H9 (cell line): Measurements from ENCODE around the gene TEAD1. TPM values are rescaled to one million over a fixed set of nuclear protein-coding genes. Genes with fewer than 3 reads are reported as not detected.
A peak's percentile ranks its signal among the peaks of the same experiment; 100 is the strongest.

ENCODE experiments used
- DNase-seq: peaks from one replicate; pipeline ENCODE4 v3.0.0-alpha.2; 2017
- H2AFZ ChIP-seq: one replicate; pipeline ENCODE4 v1.6.1; 2013; ENCODE audit warnings: mild to moderate bottlenecking, low read length, control low read depth, moderate library complexity
- H2AK5ac ChIP-seq: 2 replicates; pipeline ENCODE4 v1.6.1; 2013; ENCODE audit warnings: low read length, control low read depth, mixed read lengths; ENCODE audit not compliant: insufficient read length
- H2BK120ac ChIP-seq: one replicate; pipeline ENCODE4 v1.6.1; 2013; ENCODE audit warnings: low read depth, mild to moderate bottlenecking, low read length, control low read depth, inconsistent platforms; ENCODE audit not compliant: poor library complexity, severe bottlenecking
- H2BK12ac ChIP-seq: 2 replicates; pipeline ENCODE4 v1.6.1; 2013; ENCODE audit warnings: low read length, control low read depth, mixed read lengths, low read depth; ENCODE audit not compliant: insufficient read length
- H2BK15ac ChIP-seq: 2 replicates; pipeline ENCODE4 v1.6.1; 2013; ENCODE audit warnings: low read depth, low read length, control low read depth
- H2BK20ac ChIP-seq: one replicate; pipeline ENCODE4 v1.6.1; 2013; ENCODE audit warnings: low read depth, mild to moderate bottlenecking, low read length, control low read depth, inconsistent platforms; ENCODE audit not compliant: poor library complexity, severe bottlenecking
- H2BK5ac ChIP-seq: 2 replicates; pipeline ENCODE4 v1.6.1; 2013; ENCODE audit warnings: low read length, control low read depth, mixed read lengths; ENCODE audit not compliant: insufficient read length
- H3K14ac ChIP-seq: 2 replicates; pipeline ENCODE4 v1.6.1; 2013; ENCODE audit warnings: low read length, control low read depth; ENCODE audit not compliant: insufficient read depth
- H3K18ac ChIP-seq: 2 replicates; pipeline ENCODE4 v1.6.1; 2013; ENCODE audit warnings: low read depth, mild to moderate bottlenecking, mixed read lengths, low read length, control low read depth; ENCODE audit not compliant: insufficient read length
- H3K23ac ChIP-seq: 2 replicates; pipeline ENCODE4 v1.6.1; 2013; ENCODE audit warnings: low read length, control low read depth, mixed read lengths, low read depth; ENCODE audit not compliant: insufficient read length
- H3K23me2 ChIP-seq: 2 replicates; pipeline ENCODE4 v1.6.1; 2013; ENCODE audit warnings: low read depth, mild to moderate bottlenecking, mixed read lengths, low read length, control low read depth; ENCODE audit not compliant: insufficient read length, poor library complexity, severe bottlenecking
- H3K27ac ChIP-seq: 2 replicates; pipeline ENCODE4 v1.5.1; 2013; ENCODE audit warnings: low read length, control low read depth, mixed read lengths, low read depth; ENCODE audit not compliant: insufficient read length
- H3K27me3 ChIP-seq: 2 replicates; pipeline ENCODE4 v1.6.1; 2013; ENCODE audit warnings: low read length, control low read depth, inconsistent platforms; ENCODE audit not compliant: insufficient read depth
- H3K4ac ChIP-seq: 2 replicates; pipeline ENCODE4 v1.6.1; 2013; ENCODE audit warnings: low read depth, mild to moderate bottlenecking, control low read depth, inconsistent platforms, low read length, moderate library complexity
- H3K4me1 ChIP-seq: 2 replicates; pipeline ENCODE4 v1.6.1; 2013; ENCODE audit warnings: low read length, control low read depth, inconsistent platforms; ENCODE audit not compliant: insufficient read depth
- H3K4me2 ChIP-seq: 2 replicates; pipeline ENCODE4 v1.6.1; 2013; ENCODE audit warnings: low read length, control low read depth, mixed read lengths; ENCODE audit not compliant: insufficient read length, insufficient read depth
- H3K56ac ChIP-seq: 2 replicates; pipeline ENCODE4 v1.6.1; 2013; ENCODE audit warnings: low read depth, mild to moderate bottlenecking, mixed read lengths, low read length, control low read depth; ENCODE audit not compliant: insufficient read length
- H3K79me1 ChIP-seq: 2 replicates; pipeline ENCODE4 v1.6.1; 2013; ENCODE audit warnings: low read depth, mild to moderate bottlenecking, moderate library complexity, low read length, control low read depth, inconsistent platforms; ENCODE audit not compliant: insufficient read depth, poor library complexity, severe bottlenecking
- H3K79me2 ChIP-seq: 2 replicates; pipeline ENCODE4 v1.6.1; 2013; ENCODE audit warnings: low read length, control low read depth, inconsistent platforms; ENCODE audit not compliant: insufficient read depth
- H3K9ac ChIP-seq: 2 replicates; pipeline ENCODE4 v1.6.1; 2013; ENCODE audit warnings: low read length, control low read depth, mixed read lengths; ENCODE audit not compliant: insufficient read length; ENCODE audit errors: extremely low read depth
- H3K9me3 ChIP-seq: one replicate; pipeline ENCODE4 v1.6.1; 2013; ENCODE audit warnings: low read depth, low read length, inconsistent platforms; ENCODE audit not compliant: control insufficient read depth
- H3T11ph ChIP-seq: one replicate; pipeline ENCODE4 v1.6.1; 2013; ENCODE audit warnings: mild to moderate bottlenecking, low read length, control low read depth, inconsistent platforms
- H4K20me1 ChIP-seq: one replicate; pipeline ENCODE4 v1.6.1; 2013; ENCODE audit not compliant: control insufficient read depth, insufficient read length, insufficient read depth
- H4K5ac ChIP-seq: 2 replicates; pipeline ENCODE4 v1.6.1; 2013; ENCODE audit warnings: low read depth, mild to moderate bottlenecking, mixed read lengths, low read length, control low read depth; ENCODE audit not compliant: insufficient read length
- H4K8ac ChIP-seq: replicated peaks from 2 replicates; pipeline ENCODE4 v1.6.1; 2013; ENCODE audit warnings: low read length, control low read depth, mixed read lengths, low read depth; ENCODE audit not compliant: insufficient read length
- H4K91ac ChIP-seq: 2 replicates; pipeline ENCODE4 v1.6.1; 2013; ENCODE audit warnings: low read depth, mild to moderate bottlenecking, moderate library complexity, mixed read lengths, low read length, control low read depth; ENCODE audit not compliant: insufficient read length
- H3K27ac Mint-ChIP-seq, 3 experiments: 2 replicates in 2 of 3; 3 replicates in 1 of 3; pipeline ENCODE4 v1.8.0; 2020 to 2021; ENCODE audit warnings: mixed read lengths in 3 of 3, mild to moderate bottlenecking in 1 of 3, moderate library complexity in 1 of 3
- H3K27me3 Mint-ChIP-seq: 2 replicates; pipeline ENCODE4 v1.8.0; 2021; ENCODE audit warnings: low read depth, mild to moderate bottlenecking, moderate library complexity, mixed read lengths
- H3K36me3 Mint-ChIP-seq, 3 experiments: 2 replicates in 2 of 3; 3 replicates in 1 of 3; pipeline ENCODE4 v1.8.0; 2020 to 2021; ENCODE audit warnings: low read depth in 3 of 3, mixed read lengths in 3 of 3; ENCODE audit not compliant: insufficient read depth in 1 of 3
- H3K4me1 Mint-ChIP-seq, 2 experiments: 2 replicates each; pipeline ENCODE4 v1.8.0; 2020; ENCODE audit warnings: mixed read lengths in 2 of 2
- H3K4me3 Mint-ChIP-seq, 2 experiments: 2 replicates in 1 of 2; 3 replicates in 1 of 2; pipeline ENCODE4 v1.8.0; 2020 to 2021; ENCODE audit warnings: mild to moderate bottlenecking in 2 of 2, mixed read lengths in 2 of 2, moderate library complexity in 1 of 2
- H3K9me3 Mint-ChIP-seq, 2 experiments: 2 replicates in 1 of 2; 3 replicates in 1 of 2; pipeline ENCODE4 v1.8.0; 2020; ENCODE audit warnings: mild to moderate bottlenecking in 2 of 2, mixed read lengths in 2 of 2, moderate library complexity in 1 of 2
- whole genome bisulfite sequencing: extraction: QIAGEN DNeasy Blood & Tissue Kit; methylation state at CpG from one replicate; pipeline ENCODE4 v1.1.7; 2013; ENCODE audit warnings: missing lambda C conversion rate, low lambda C conversion rate, mixed read lengths; ENCODE audit not compliant: insufficient read length; ENCODE audit errors: extremely low coverage; 5-methylcytosine and 5-hydroxymethylcytosine counted together
- total RNA-seq: library from RNA; stranded (reverse); gene quantifications from 2 replicates; pipeline ENCODE4 v1.2.1, GENCODE V29; 2021
- TF ChIP-seq, protein P1 (sequence below): fragments of 200-600 bp; sonication (generic); conservative IDR thresholded peaks from 3 replicates; pipeline ENCODE4 v1.8.0; 2021; ENCODE audit warnings: antibody characterized with exemption, mild to moderate bottlenecking

The TEAD1 gene
- total RNA-seq, 1 experiment from 2014 or later = 75.1 TPM

DNA sequence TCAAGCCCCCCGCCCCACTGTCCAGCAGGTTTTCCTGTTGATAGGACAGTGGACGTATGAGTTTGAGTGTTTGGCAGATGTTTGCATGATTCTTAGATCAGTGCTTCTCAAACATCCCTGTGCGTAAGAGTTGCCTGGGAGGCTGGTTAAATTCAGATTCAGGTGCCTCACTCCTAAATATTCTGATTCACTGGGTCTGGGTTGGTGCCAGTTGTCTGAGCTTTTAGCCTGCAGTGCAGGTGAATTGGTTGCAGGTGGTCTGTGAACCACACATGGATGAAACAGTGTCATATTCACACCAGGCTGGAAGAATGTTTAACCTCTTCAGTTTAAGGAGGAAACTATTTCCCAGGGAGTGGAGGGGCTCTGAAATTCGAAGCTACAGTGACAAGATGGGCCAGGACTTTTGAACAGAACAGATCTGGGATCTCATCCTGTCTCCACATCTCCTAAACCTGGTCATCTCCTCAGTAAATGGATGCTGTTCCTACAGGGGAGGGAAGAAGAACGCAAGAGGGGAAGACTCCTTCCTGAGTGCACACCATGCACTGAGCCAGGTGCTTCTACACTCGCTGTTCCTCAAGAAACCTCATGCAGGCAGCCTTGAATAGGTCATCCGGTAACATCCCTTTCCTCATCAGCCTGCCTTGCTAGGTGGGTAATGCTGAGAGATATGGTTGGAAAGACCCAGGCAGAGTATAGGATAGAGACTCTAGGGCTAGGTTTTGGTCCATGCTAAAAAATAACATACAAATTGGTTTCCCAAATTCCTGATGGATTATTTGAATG lies 47.8 kb downstream of the TEAD1 start:
- no CpG with 5 or more reads among the region's 7 CpGs for WGBS
- no peak overlapping the region for H2BK20ac ChIP-seq
- H3T11ph ChIP-seq = no peak overlapping the region
- no peak overlapping the region for H2BK5ac ChIP-seq
- H3K9me3 Mint-ChIP-seq = no peaks in the 10 kb centered on the region
- no peaks in the 10 kb centered on the region; the same call in 1 of the 2 replicates for H3K27me3 Mint-ChIP-seq
- H3K79me2 ChIP-seq = peaks cover 16% of the 10 kb centered on the region
- H4K91ac ChIP-seq = no peak overlapping the region
- no peak overlapping the region for H3K4me2 ChIP-seq
- H3K23ac ChIP-seq = no peak overlapping the region
- H3K4me1 Mint-ChIP-seq = peaks cover 83 to 85% of the 10 kb centered on the region in 2 experiments
- H4K5ac ChIP-seq = no peak overlapping the region
- no peak overlapping the region for H2BK15ac ChIP-seq
- H3K27ac ChIP-seq = no peak overlapping the region
- no peak overlapping the region for H3K18ac ChIP-seq
- 0 out of 5 replicates have a peak overlapping the region, but pooled peaks of 1 of the 2 experiments have one; percentile 4 for H3K4me3 Mint-ChIP-seq
- H3K56ac ChIP-seq = no peak overlapping the region
- H3K4me1 ChIP-seq = peaks cover 36% of the 10 kb centered on the region
- no peak overlapping the region for H2AFZ ChIP-seq
- TF ChIP-seq, protein P1, sequence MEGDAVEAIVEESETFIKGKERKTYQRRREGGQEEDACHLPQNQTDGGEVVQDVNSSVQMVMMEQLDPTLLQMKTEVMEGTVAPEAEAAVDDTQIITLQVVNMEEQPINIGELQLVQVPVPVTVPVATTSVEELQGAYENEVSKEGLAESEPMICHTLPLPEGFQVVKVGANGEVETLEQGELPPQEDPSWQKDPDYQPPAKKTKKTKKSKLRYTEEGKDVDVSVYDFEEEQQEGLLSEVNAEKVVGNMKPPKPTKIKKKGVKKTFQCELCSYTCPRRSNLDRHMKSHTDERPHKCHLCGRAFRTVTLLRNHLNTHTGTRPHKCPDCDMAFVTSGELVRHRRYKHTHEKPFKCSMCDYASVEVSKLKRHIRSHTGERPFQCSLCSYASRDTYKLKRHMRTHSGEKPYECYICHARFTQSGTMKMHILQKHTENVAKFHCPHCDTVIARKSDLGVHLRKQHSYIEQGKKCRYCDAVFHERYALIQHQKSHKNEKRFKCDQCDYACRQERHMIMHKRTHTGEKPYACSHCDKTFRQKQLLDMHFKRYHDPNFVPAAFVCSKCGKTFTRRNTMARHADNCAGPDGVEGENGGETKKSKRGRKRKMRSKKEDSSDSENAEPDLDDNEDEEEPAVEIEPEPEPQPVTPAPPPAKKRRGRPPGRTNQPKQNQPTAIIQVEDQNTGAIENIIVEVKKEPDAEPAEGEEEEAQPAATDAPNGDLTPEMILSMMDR = no peak
- peak overlapping the region; percentile 16 for H3K9ac ChIP-seq
- no peaks in the 10 kb centered on the region for H3K79me1 ChIP-seq
- no peak overlapping the region for H4K8ac ChIP-seq
- no peak overlapping the region for H3K4ac ChIP-seq
- H3K23me2 ChIP-seq = no peaks in the 10 kb centered on the region
- H2BK120ac ChIP-seq = no peak overlapping the region
- H3K9me3 ChIP-seq = no peaks in the 10 kb centered on the region
- H3K27me3 ChIP-seq = no peaks in the 10 kb centered on the region
- H2AK5ac ChIP-seq = no peak overlapping the region
- H4K20me1 ChIP-seq = peaks cover 2% of the 10 kb centered on the region
- no peak for DNase-seq
- no peak overlapping the region for H3K14ac ChIP-seq
- H3K27ac Mint-ChIP-seq = peak overlapping the region in 2 of 3 experiments; percentile 90 to 93; a peak in 4 of 7 replicates
- peaks cover 0 to 8% (median 8%) of the 10 kb centered on the region in 3 experiments; a peak in 3 of 7 replicates for H3K36me3 Mint-ChIP-seq
- no peak overlapping the region for H2BK12ac ChIP-seq
